Motor neuron (in vitro differentiated cells): ENCODE measurements around the gene TYROBP. TPM values are rescaled to one million over a fixed set of nuclear protein-coding genes. Genes with fewer than 3 reads are reported as not detected.

ENCODE experiments used
- ATAC-seq, 8 experiments: fragments of 200-7000 bp; cut with Tn5 transposase; replicated peaks in 6 of 8; 2 replicates each; pipeline ENCODE4 v1.8.0; 2021; ENCODE audit warnings: mild to moderate bottlenecking in 8 of 8, moderate library complexity in 8 of 8
- H3K27ac ChIP-seq, 2 donors: fragments of 250-450 bp; sonication (Bioruptor Pico); 2 replicates each; pipeline ENCODE4 v1.9.0; 2021; ENCODE audit warnings: antibody characterized with exemption in 2 of 2, mild to moderate bottlenecking in 2 of 2, moderate library complexity in 1 of 2
- H3K4me1 ChIP-seq, 2 donors: fragments of 250-450 bp; sonication (Bioruptor Pico); replicated peaks in 1 of 2; 2 replicates each; pipeline ENCODE4 v1.6.1; 2021; ENCODE audit warnings: antibody characterized with exemption in 2 of 2, mild to moderate bottlenecking in 2 of 2, moderate library complexity in 1 of 2
- H3K4me3 ChIP-seq, 5 donors: fragments of 250-450 bp; sonication (Bioruptor Pico); 2 replicates each; pipeline ENCODE4 v1.9.0; 2021; ENCODE audit warnings: antibody characterized with exemption in 5 of 5, mild to moderate bottlenecking in 5 of 5, moderate library complexity in 4 of 5
- WGBS, 10 experiments: fragments of 450-650 bp; shearing (Covaris generic); methylation state at CpG; one replicate each; pipeline ENCODE4 v1.0.0; 2022; 5-methylcytosine and 5-hydroxymethylcytosine counted together
- in situ Hi-C, 9 experiments: fragments of 400-800 bp; cut with MboI; loops; one replicate each; pipeline ENCODE4 v1.15.0; 2021; ENCODE audit warnings: low sequenced_read_pairs in 9 of 9, low pct_unique_long_range_greater_than_20kb in 2 of 9; ENCODE audit not compliant: unreplicated experiment in 9 of 9
- total RNA-seq, 8 experiments: library from RNA; unstranded; fragments of 300-600 nt; gene quantifications; 2 replicates each; pipeline versions ENCODE4 v1.2.3 to v1.2.4, GENCODE V29; 2022

The TYROBP gene
- total RNA-seq, 8 experiments from 2014 or later = 0.76 TPM; not detected in 7

GRCh38 chr19:35858311-35858710 lies 49.8 kb downstream of the TYROBP start:
- no peak overlapping the region for H3K4me3 ChIP-seq
- H3K4me1 ChIP-seq = peaks cover 25 to 39% of the 10 kb centered on the region in 2 donors
- in situ Hi-C loops = no loop called here
- WGBS, 10 experiments = 0 to 80% (median 67%) methylated on average over 1 to 2 of the region's 6 CpGs; no CpG with 5 or more reads in 7 of the 10 experiments
- no peak overlapping the region for H3K27ac ChIP-seq
- no peak for ATAC-seq

GRCh38 chr19:35856546-35857149 lies 51.4 kb downstream of the TYROBP start, which contains the start of gene KIRREL2:
KIRREL2 (plus strand) TSS chr19:35856911; CDS start chr19:35857120, 209 bp downstream.
- peaks cover 25 to 48% of the 10 kb centered on the region in 2 donors for H3K4me1 ChIP-seq
- in situ Hi-C loops = no loop called here
- H3K27ac ChIP-seq = peak within 1 kb of the TSS in 1 of 2 donors; percentile 38
- peak; percentile 58 to 78 (median 72) for ATAC-seq
- H3K4me3 ChIP-seq = peak within 1 kb of the TSS; percentile 32 to 63 (median 53)
- 0% methylated on average over 12 of the region's 42 CpGs; no CpG with 5 or more reads in 9 of the 10 experiments for WGBS, 10 experiments

Other genes starting within 250 kb of the TYROBP start
- gene UPK1A, start 241.8 kb downstream of the TYROBP start, total RNA-seq = under 1 TPM in 1 of 8 experiments, not detected in 7; 0.38 TPM
- 10 to 100 TPM in 1 of 8 experiments, 1 to 10 TPM in 4, under 1 TPM in 3; 0.43 to 34.3 (median 2.2) TPM for gene ZBTB32, start 203.7 kb downstream of the TYROBP start, total RNA-seq
- 10 to 100 TPM in 4 of 8 experiments, 1 to 10 TPM in 4; 6.1 to 28.4 (median 11.0) TPM for gene KMT2B, start 190.3 kb downstream of the TYROBP start, total RNA-seq
- 1 to 10 TPM; 1.8 to 6.4 (median 4.3) TPM for gene IGFLR1, start 165.8 kb downstream of the TYROBP start, total RNA-seq
- gene U2AF1L4, start 162.9 kb downstream of the TYROBP start, total RNA-seq = 10 to 100 TPM; 14.0 to 33.1 (median 18.9) TPM
- 100 to 1,000 TPM in 2 of 8 experiments, 10 to 100 TPM in 6; 56.4 to 142 (median 84.7) TPM for gene PSENEN, start 162.6 kb downstream of the TYROBP start, total RNA-seq
- gene LIN37, start 159.7 kb downstream of the TYROBP start, total RNA-seq = 10 to 100 TPM; 12.6 to 32.0 (median 19.9) TPM
- gene HSPB6, start 151.3 kb downstream of the TYROBP start, total RNA-seq = 1 to 10 TPM in 2 of 8 experiments, under 1 TPM in 6; 0.14 to 1.8 (median 0.68) TPM
- gene PROSER3, start 150.1 kb downstream of the TYROBP start, total RNA-seq = 10 to 100 TPM in 5 of 8 experiments, 1 to 10 TPM in 3; 3.1 to 19.9 (median 12.7) TPM
- gene ARHGAP33, start 132.7 kb downstream of the TYROBP start, total RNA-seq = 10 to 100 TPM in 5 of 8 experiments, 1 to 10 TPM in 2, under 1 TPM in 1; 0.51 to 33.1 (median 16.1) TPM
- gene PRODH2, start 95.5 kb downstream of the TYROBP start, total RNA-seq = under 1 TPM in 1 of 8 experiments, not detected in 7; 0.52 TPM
- gene NPHS1, start 55.8 kb downstream of the TYROBP start, total RNA-seq = under 1 TPM in 6 of 8 experiments, not detected in 2; 0.05 to 0.85 (median 0.37) TPM
- gene KIRREL2, start 51.4 kb downstream of the TYROBP start, total RNA-seq = 1 to 10 TPM in 5 of 8 experiments, under 1 TPM in 3; 0.10 to 6.2 (median 1.3) TPM
- 100 to 1,000 TPM in 5 of 8 experiments, 10 to 100 TPM in 1, 1 to 10 TPM in 2; 4.6 to 397 (median 337) TPM for gene APLP1, start 39.7 kb downstream of the TYROBP start, total RNA-seq
- 10 to 100 TPM in 1 of 8 experiments, 1 to 10 TPM in 7; 1.6 to 10.1 (median 3.7) TPM for gene NFKBID, start 7.8 kb downstream of the TYROBP start, total RNA-seq
- 1 to 10 TPM in 2 of 8 experiments, under 1 TPM in 3, not detected in 3; 0.33 to 3.8 (median 0.62) TPM for gene HCST, start 5.8 kb downstream of the TYROBP start, total RNA-seq
- gene LRFN3, start 28.1 kb upstream of the TYROBP start, total RNA-seq = 10 to 100 TPM in 1 of 8 experiments, 1 to 10 TPM in 6, under 1 TPM in 1; 0.56 to 11.7 (median 6.5) TPM
- gene SDHAF1, start 86.9 kb upstream of the TYROBP start, total RNA-seq = 10 to 100 TPM; 10.6 to 23.5 (median 18.1) TPM
- 1 to 10 TPM in 2 of 8 experiments, under 1 TPM in 6; 0.33 to 2.2 (median 0.56) TPM for gene SYNE4, start 100.5 kb upstream of the TYROBP start, total RNA-seq
- 10 to 100 TPM; 12.0 to 42.9 (median 19.7) TPM for gene ALKBH6, start 105.9 kb upstream of the TYROBP start, total RNA-seq
- gene CLIP3, start 124.6 kb upstream of the TYROBP start, total RNA-seq = 10 to 100 TPM in 6 of 8 experiments, 1 to 10 TPM in 2; 2.7 to 33.8 (median 13.1) TPM
- 10 to 100 TPM in 2 of 8 experiments, 1 to 10 TPM in 6; 3.7 to 13.0 (median 6.5) TPM for gene THAP8, start 146.0 kb upstream of the TYROBP start, total RNA-seq
- gene WDR62, start 146.6 kb upstream of the TYROBP start, total RNA-seq = 10 to 100 TPM in 1 of 8 experiments, 1 to 10 TPM in 4, under 1 TPM in 3; 0.49 to 12.6 (median 1.3) TPM
- under 1 TPM in 1 of 8 experiments, not detected in 7; 0.54 TPM for gene OVOL3, start 202.8 kb upstream of the TYROBP start, total RNA-seq
- 100 to 1,000 TPM in 6 of 8 experiments, 10 to 100 TPM in 2; 87.3 to 171 (median 111) TPM for gene POLR2I, start 206.6 kb upstream of the TYROBP start, total RNA-seq
- gene TBCB, start 207.2 kb upstream of the TYROBP start, total RNA-seq = 100 to 1,000 TPM; 134 to 390 (median 281) TPM
- 100 to 1,000 TPM; 146 to 839 (median 321) TPM for gene CAPNS1, start 231.8 kb upstream of the TYROBP start, total RNA-seq
- gene COX7A1, start 244.2 kb upstream of the TYROBP start, total RNA-seq = 10 to 100 TPM in 1 of 8 experiments, 1 to 10 TPM in 3, under 1 TPM in 3, not detected in 1; 0.54 to 66.9 (median 1.3) TPM